Fibroblast of lung (primary cell): ENCODE measurements around the gene DDX42.

Experiments used
- CTCF ChIP-seq, 2 donors: IDR thresholded peaks in 1 of 2; conservative IDR thresholded peaks in 1 of 2; 1 replicate in 1 of 2; 2 replicates in 1 of 2; pipeline ENCODE4 v1.5.1; 2011 to 2012; ENCODE audit warnings: low read length in 2 of 2, control low read depth in 1 of 2, inconsistent platforms in 1 of 2, low read depth in 1 of 2, mild to moderate bottlenecking in 1 of 2
- EZH2 ChIP-seq: IDR thresholded peaks from 2 replicates; pipeline ENCODE4 v1.5.1; 2012; ENCODE audit warnings: low read length, control low read depth, mild to moderate bottlenecking; ENCODE audit errors: missing control alignments

GRCh38 chr17:63835167-63835720, 61.3 kb downstream of the DDX42 start:
- TF ChIP-seq CTCF (conservative IDR thresholded peaks at IDR 0.05 in 1 of 2, IDR thresholded peaks at IDR 0.05 in 1 of 2; ENCODE audit: low read depth in 1 of 2, low read length in 2 of 2), result no peak
- TF ChIP-seq EZH2, result no peak
